Smooth muscle cell (in vitro differentiated cells): ENCODE results near the gene ELF3. TPM values are rescaled to one million over a fixed set of nuclear protein-coding genes. Genes with fewer than 3 reads are reported as not detected.

Source experiments
- DNase-seq: peaks from one replicate; lab custom pipeline; 2025; ENCODE audit not compliant: unreplicated experiment; lab: John Stamatoyannopoulos, UW
- H2AFZ ChIP-seq: fragments of 200-600 bp; sonication (generic); 2 replicates; pipeline ENCODE4 v1.6.0; 2016; ENCODE audit warnings: antibody characterized with exemption, low read depth, mild to moderate bottlenecking
- H3F3A ChIP-seq: fragments of 200-600 bp; sonication (generic); 2 replicates; pipeline ENCODE4 v1.6.0; 2017; ENCODE audit warnings: antibody characterized with exemption, low read depth
- H3K27ac ChIP-seq: fragments of 200-600 bp; sonication (generic); 2 replicates; pipeline ENCODE4 v1.5.1; 2016; ENCODE audit warnings: low read depth, mild to moderate bottlenecking
- H3K27me3 ChIP-seq: fragments of 200-600 bp; sonication (generic); 2 replicates; pipeline ENCODE4 v1.6.1; 2016; ENCODE audit warnings: low read depth, mild to moderate bottlenecking
- H3K36me3 ChIP-seq: fragments of 200-600 bp; sonication (generic); 2 replicates; pipeline ENCODE4 v1.5.1; 2016; ENCODE audit warnings: low read depth
- H3K4me1 ChIP-seq: fragments of 200-600 bp; sonication (generic); 2 replicates; pipeline ENCODE4 v1.5.1; 2016; ENCODE audit warnings: low read depth
- H3K4me2 ChIP-seq: fragments of 200-600 bp; sonication (generic); 2 replicates; pipeline ENCODE4 v1.6.0; 2016; ENCODE audit warnings: mild to moderate bottlenecking
- H3K4me3 ChIP-seq: fragments of 200-600 bp; sonication (generic); 2 replicates; pipeline ENCODE4 v1.5.1; 2016; ENCODE audit warnings: mild to moderate bottlenecking
- H3K79me2 ChIP-seq: fragments of 200-600 bp; sonication (generic); 2 replicates; pipeline ENCODE4 v1.6.0; 2016; ENCODE audit warnings: low read depth, mild to moderate bottlenecking
- H3K9ac ChIP-seq: fragments of 200-600 bp; sonication (generic); 2 replicates; pipeline ENCODE4 v1.6.0; 2016; ENCODE audit warnings: low read depth
- H3K9me3 ChIP-seq: fragments of 200-600 bp; sonication (generic); replicated peaks from 2 replicates; pipeline ENCODE4 v1.5.1; 2016; ENCODE audit warnings: low read depth
- H4K20me1 ChIP-seq: fragments of 200-600 bp; sonication (generic); 2 replicates; pipeline ENCODE4 v1.6.0; 2016; ENCODE audit warnings: low read depth
- WGBS: methylation state at CpG from one replicate; pipeline ENCODE4 v1.1.7; 2016; ENCODE audit warnings: low lambda C conversion rate; 5-methylcytosine and 5-hydroxymethylcytosine counted together
- polyA plus RNA-seq: library from polyadenylated mRNA; unstranded; fragments of >200 nt; fragmentation: Nextera tagmentation; extraction: Ambion mirVana; gene quantifications from 2 replicates; pipeline ENCODE4 v1.2.1, GENCODE V29; 2016
- total RNA-seq: library from RNA; depleted of rRNA; stranded (reverse); fragments of >200 nt; gene quantifications from 2 replicates; pipeline ENCODE4 v1.2.3, GENCODE V29; 2014
- TF ChIP-seq, protein P1 (sequence below): fragments of 200-600 bp; sonication (generic); IDR thresholded peaks from 2 replicates; pipeline ENCODE4 v1.5.1; 2017; ENCODE audit warnings: borderline replicate concordance, mild to moderate bottlenecking, antibody characterized with exemption; ENCODE audit not compliant: insufficient read depth, poor library complexity, severe bottlenecking

Gene ELF3
- total and polyA plus RNA-seq, 2 experiments from 2014 or later: 0.96 to 5.2 TPM

DNA sequence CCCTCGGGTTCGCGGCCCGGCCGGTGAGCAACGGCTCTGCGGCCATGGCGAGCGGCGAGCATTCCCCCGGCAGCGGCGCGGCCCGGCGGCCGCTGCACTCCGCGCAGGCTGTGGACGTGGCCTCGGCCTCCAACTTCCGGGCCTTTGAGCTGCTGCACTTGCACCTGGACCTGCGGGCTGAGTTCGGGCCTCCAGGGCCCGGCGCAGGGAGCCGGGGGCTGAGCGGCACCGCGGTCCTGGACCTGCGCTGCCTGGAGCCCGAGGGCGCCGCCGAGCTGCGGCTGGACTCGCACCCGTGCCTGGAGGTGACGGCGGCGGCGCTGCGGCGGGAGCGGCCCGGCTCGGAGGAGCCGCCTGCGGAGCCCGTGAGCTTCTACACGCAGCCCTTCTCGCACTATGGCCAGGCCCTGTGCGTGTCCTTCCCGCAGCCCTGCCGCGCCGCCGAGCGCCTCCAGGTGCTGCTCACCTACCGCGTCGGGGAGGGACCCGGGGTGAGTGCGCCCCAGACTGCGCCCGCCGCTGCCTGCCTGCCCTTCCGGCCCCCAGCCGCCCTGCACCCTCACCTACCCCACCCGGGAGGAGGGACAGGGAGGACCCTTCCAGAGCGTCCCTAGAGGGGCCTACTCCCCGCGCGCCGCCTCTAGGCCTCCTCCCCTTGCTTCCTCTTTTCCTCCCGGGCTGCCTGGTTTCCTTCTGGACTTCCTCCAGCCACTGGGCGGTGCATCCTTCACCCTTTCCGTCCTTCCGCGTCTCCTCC lies 27.6 kb upstream of the ELF3 start, which contains the start of gene RNPEP:
RNPEP (plus strand) TSS at position 26 of the 757 bp plus-strand sequence; CDS start at position 45, 19 bp downstream.
- peak; percentile 51 for DNase-seq
- peak within 1 kb of the TSS; percentile 54 for H3K27ac ChIP-seq
- peak within 1 kb of the TSS; percentile 41 for H3K9ac ChIP-seq
- H3K79me2 ChIP-seq: peaks cover 38% of the 10 kb centered on the region
- WGBS: under 1% methylated on average over 34 of the region's 80 CpGs
- H3K9me3 ChIP-seq: no peaks in the 10 kb centered on the region
- peak within 1 kb of the TSS; percentile 97 for H3K4me3 ChIP-seq
- TF ChIP-seq, protein P1, sequence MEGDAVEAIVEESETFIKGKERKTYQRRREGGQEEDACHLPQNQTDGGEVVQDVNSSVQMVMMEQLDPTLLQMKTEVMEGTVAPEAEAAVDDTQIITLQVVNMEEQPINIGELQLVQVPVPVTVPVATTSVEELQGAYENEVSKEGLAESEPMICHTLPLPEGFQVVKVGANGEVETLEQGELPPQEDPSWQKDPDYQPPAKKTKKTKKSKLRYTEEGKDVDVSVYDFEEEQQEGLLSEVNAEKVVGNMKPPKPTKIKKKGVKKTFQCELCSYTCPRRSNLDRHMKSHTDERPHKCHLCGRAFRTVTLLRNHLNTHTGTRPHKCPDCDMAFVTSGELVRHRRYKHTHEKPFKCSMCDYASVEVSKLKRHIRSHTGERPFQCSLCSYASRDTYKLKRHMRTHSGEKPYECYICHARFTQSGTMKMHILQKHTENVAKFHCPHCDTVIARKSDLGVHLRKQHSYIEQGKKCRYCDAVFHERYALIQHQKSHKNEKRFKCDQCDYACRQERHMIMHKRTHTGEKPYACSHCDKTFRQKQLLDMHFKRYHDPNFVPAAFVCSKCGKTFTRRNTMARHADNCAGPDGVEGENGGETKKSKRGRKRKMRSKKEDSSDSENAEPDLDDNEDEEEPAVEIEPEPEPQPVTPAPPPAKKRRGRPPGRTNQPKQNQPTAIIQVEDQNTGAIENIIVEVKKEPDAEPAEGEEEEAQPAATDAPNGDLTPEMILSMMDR: no peak
- H3K36me3 ChIP-seq: no peaks in the 10 kb centered on the region
- peaks cover 9% of the 10 kb centered on the region for H3F3A ChIP-seq
- peaks cover 5% of the 10 kb centered on the region for H3K4me1 ChIP-seq
- peaks cover 31% of the 10 kb centered on the region for H4K20me1 ChIP-seq
- H3K27me3 ChIP-seq: no peaks in the 10 kb centered on the region
- H3K4me2 ChIP-seq: peak within 1 kb of the TSS; percentile 100
- peak within 1 kb of the TSS; percentile 82 for H2AFZ ChIP-seq

DNA sequence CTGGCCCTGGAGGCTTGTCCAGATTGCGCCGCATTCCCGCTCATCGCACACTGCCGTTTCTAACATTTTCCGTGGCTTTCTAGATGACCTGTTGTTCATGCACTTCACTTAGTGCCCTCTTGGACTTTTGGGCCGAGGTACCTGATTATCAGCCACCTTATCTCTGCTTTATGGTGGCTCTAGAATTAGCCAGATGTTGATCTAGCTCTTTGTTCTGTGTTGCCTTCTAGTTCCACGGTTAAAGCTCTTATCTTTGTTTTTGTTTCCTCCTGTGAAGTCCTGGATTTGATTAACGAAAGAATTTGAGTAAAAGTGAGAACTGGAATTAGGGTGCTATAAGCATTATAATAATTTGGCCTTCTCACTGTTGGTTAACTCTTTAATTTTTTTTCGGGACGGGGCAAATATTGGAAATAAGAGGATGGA lies 27.0 kb upstream of the ELF3 start:
- Histone ChIP-seq H4K20me1 (peaks cover 35% of the 10 kb centered on the region), H3K27me3 (no peaks in the 10 kb centered on the region), H3K27ac (peak overlapping the region; percentile 54), H3K4me2 (peak overlapping the region; percentile 100), H3K4me1 (peaks cover 5% of the 10 kb centered on the region), H2AFZ (peak overlapping the region; percentile 82), H3K79me2 (peaks cover 40% of the 10 kb centered on the region), H3F3A (peaks cover 9% of the 10 kb centered on the region), H3K4me3 (peak overlapping the region; percentile 97), H3K9me3 (no peaks in the 10 kb centered on the region), H3K36me3 (no peaks in the 10 kb centered on the region), H3K9ac (peak overlapping the region; percentile 41)
- TF ChIP-seq, protein P1: no peak
- DNase-seq: no peak
- WGBS: 11% methylated on average over 11 of the region's 11 CpGs

DNA sequence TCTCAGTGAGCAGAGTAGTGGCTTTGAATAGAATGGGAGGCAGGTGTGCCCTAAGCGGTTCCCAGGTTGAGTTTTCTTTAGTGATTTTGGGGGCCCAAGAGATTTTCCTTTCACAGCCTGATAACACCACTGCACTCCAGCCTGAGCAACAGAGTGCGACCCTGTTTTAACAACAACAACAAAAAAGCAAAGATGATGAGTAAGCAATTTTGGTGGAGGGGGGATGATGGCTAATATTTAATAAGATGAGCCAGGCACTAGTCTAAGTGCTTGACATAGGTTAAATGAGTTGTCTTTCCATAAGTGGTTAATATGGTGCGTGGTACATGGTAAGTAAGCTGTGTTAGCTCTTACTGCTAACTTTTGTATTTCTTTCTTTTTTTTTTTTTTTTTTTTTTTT lies 25.9 kb upstream of the ELF3 start:
- no peak for DNase-seq
- H3K79me2 ChIP-seq: peaks cover 43% of the 10 kb centered on the region
- H3K9ac ChIP-seq: no peak overlapping the region
- no peaks in the 10 kb centered on the region for H3K36me3 ChIP-seq
- TF ChIP-seq, protein P1: no peak
- H3K27ac ChIP-seq: no peak overlapping the region
- no peaks in the 10 kb centered on the region for H3K27me3 ChIP-seq
- H3K4me1 ChIP-seq: peaks cover 5% of the 10 kb centered on the region
- H3K4me2 ChIP-seq: peak overlapping the region; percentile 100
- 96% methylated on average over 3 of the region's 3 CpGs for WGBS
- peaks cover 41% of the 10 kb centered on the region for H4K20me1 ChIP-seq
- peaks cover 9% of the 10 kb centered on the region for H3F3A ChIP-seq
- no peak overlapping the region for H2AFZ ChIP-seq
- no peaks in the 10 kb centered on the region for H3K9me3 ChIP-seq
- H3K4me3 ChIP-seq: peak overlapping the region; percentile 97
